Measurements from ENCODE around the gene SYNPR. TPM values are rescaled to one million over a fixed set of nuclear protein-coding genes. Genes with fewer than 3 reads are reported as not detected.

Gene SYNPR
- total and polyA plus RNA-seq, 11 donors = 0.11 to 1.0 (median 0.41) TPM; not detected in 7

GRCh38 chr3:63441262-63441661 lies 163.2 kb downstream of the SYNPR start:
- intact Hi-C loops (cut with DNase I) = no loop called here
- DNase-seq (no peak), ATAC-seq (no peak)
- Histone ChIP-seq H3K4me3 (no peak overlapping the region), H3K36me3 (no peaks in the 10 kb centered on the region), H3K9me3 (no peaks in the 10 kb centered on the region), H3K27ac (no peak overlapping the region), H3K4me1 (no peaks in the 10 kb centered on the region), H3K27me3 (peaks cover 0 to 13% (median 0%) of the 10 kb centered on the region in 9 donors)
- 58 to 70% (median 62%) methylated on average over 2 of the region's 2 CpGs for WGBS, 4 donors
- TF ChIP-seq POLR2A (IDR thresholded peaks at IDR 0.05) (no peak), CTCF (IDR thresholded peaks at IDR 0.05) (no peak)

DNA sequence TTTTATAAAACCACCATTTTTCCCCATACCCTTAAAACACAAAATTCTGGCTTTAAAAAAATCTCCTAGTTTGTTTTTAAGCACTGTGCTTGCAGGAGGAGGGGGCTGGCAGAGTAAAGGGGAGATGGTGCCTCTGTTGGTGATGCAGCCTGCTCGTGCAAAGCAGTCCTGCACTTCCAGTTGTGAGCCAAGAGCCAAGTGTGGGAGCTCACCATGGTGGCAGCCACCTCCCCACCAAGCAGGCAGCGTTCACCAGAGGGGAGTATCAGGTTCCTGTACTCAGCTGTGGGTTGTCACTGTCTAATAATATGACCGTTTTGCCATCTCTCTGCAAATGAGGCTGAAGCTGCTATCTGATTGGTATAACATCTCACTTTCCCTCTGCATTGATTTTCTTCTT lies 164.8 kb downstream of the SYNPR start:
- no peak for ATAC-seq
- Histone ChIP-seq H3K4me3 (no peak overlapping the region), H3K4me1 (no peaks in the 10 kb centered on the region), H3K27ac (no peak overlapping the region), H3K9me3 (no peaks in the 10 kb centered on the region), H3K27me3 (peaks cover 0 to 13% (median 0%) of the 10 kb centered on the region in 9 donors), H3K36me3 (no peaks in the 10 kb centered on the region)
- TF ChIP-seq CTCF (IDR thresholded peaks at IDR 0.05) = no peak
- no peak for TF ChIP-seq POLR2A (IDR thresholded peaks at IDR 0.05)
- intact Hi-C loops (cut with DNase I) = no loop called here
- DNase-seq = no peak
- WGBS, 4 donors = 12 to 24% (median 15%) methylated on average over 3 of the region's 3 CpGs

DNA sequence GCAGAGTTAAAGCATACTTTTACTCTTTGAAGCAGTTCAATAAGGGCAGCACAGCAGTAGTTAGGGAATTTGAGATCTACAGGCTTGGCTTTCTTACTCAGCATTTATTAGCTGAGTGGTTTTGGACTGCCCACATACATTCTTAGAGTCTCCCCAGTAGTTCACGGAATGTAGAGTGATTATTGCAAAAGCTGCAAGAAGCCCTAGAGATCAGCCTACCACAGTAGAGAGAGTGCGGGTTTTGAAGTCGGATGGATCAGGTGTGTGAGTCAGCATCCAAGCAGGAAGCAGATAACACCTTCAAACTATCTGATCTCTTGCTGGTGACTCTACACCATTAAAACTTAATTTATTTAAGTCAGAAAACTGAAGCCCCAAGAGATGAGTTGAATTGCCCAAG lies 171.9 kb downstream of the SYNPR start:
- H3K9me3 ChIP-seq = no peaks in the 10 kb centered on the region
- WGBS, 4 donors = 80 to 84% (median 81%) methylated on average over 3 of the region's 3 CpGs
- intact Hi-C loops (cut with DNase I) = no loop called here
- no peak for ATAC-seq
- H3K4me1 ChIP-seq = no peaks in the 10 kb centered on the region
- H3K36me3 ChIP-seq = no peaks in the 10 kb centered on the region
- no peak for TF ChIP-seq CTCF (IDR thresholded peaks at IDR 0.05)
- no peak for TF ChIP-seq POLR2A (IDR thresholded peaks at IDR 0.05)
- no peak for DNase-seq
- H3K27me3 ChIP-seq = no peaks in the 10 kb centered on the region
- H3K4me3 ChIP-seq = no peak overlapping the region
- no peak overlapping the region for H3K27ac ChIP-seq

DNA sequence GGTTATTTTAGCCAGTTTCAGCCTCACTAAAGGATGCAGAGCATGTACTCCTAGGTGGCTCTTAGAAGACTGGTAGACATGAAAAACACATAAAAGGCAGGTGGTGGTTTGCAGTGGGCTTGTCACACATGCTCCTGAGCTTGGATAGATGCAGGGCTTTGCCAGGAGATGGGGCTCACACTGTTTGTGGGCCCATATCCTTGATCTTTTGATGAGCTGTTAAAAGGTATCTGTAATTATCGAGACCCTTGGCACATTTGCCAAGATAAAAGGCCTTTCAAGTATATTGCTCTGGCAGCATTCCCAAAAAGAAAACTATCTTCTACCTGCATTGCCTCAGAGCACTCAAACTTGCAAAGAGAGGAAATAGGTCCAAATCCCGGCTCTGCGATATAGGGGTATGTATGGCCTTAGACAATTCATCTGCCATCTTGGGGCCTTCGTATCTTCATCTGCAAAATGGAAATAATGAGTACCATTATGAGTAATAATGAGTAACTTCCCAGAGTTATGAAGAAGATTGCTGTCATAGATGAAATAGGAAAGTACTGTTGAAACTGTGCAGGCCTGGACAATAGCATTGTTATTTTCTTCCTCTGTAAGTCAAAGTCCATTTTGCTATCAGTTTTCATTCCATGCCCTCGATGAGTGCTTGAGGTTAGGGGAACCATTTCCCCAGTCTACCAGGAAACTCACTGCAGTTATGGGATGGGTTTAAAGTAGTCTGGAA lies 172.7 kb downstream of the SYNPR start:
- ATAC-seq = no peak
- DNase-seq = no peak
- no peaks in the 10 kb centered on the region for H3K36me3 ChIP-seq
- TF ChIP-seq POLR2A (IDR thresholded peaks at IDR 0.05) (no peak), CTCF (IDR thresholded peaks at IDR 0.05) (no peak)
- no peaks in the 10 kb centered on the region for H3K27me3 ChIP-seq
- H3K4me1 ChIP-seq = no peaks in the 10 kb centered on the region
- H3K4me3 ChIP-seq = no peak overlapping the region
- intact Hi-C loops (cut with DNase I) = no loop called here
- no peak overlapping the region for H3K27ac ChIP-seq
- 58 to 65% (median 60%) methylated on average over 5 of the region's 5 CpGs for WGBS, 4 donors
- H3K9me3 ChIP-seq = no peaks in the 10 kb centered on the region

Measured in heart left ventricle (tissue), 16 donors.